Urothelium cell line (cell line): Measurements from ENCODE around the gene SMTN.
A peak's percentile ranks its signal among the peaks of the same experiment; 100 is the strongest.
"Not testable (repeated sequence)": the region's sequence is repeated elsewhere in the genome, so short reads cannot be mapped to it uniquely, and the experiment has no call there.

ENCODE experiments used
- DNase-seq: peaks from one replicate; pipeline ENCODE4 v3.0.0; 2011; ENCODE audit warnings: low spot score, mixed read lengths
- FAIRE-seq: peaks from 2 replicates; lab custom pipeline; 2011; peaks lifted over from hg19 to GRCh38; lab: Jason Lieb, UNC

The SMTN gene

DNA sequence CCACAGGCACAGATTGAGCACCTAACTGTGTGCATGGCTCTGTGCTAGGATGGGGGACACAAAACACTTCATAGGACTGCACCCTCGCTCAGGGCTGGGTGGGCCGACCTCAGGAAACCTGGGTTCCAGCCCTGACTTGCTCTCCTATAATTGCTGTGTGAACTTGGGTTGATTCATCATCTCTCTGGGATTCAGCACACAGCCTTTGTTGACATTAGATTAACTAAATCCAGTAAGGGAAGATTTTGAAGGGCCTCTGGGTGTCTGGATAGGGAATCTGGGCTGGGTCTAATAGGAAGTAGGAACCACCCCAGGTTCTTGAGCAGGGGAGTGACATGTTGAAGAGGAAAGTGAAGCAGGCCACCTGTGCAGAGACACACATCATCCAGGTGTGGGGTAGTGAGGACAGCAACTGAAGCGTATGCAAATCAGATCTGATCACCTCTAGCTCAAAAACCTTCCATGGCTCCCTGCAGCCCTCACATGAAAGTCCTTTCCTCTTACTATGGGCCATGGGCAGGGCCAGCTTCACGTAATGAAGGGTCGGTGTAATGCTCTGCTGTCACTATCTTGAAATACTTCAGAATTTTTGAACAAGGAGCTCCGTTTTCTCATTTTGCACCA, 11.3 kb upstream of the SMTN start:
- DNase-seq, result not testable (repeated sequence)

DNA sequence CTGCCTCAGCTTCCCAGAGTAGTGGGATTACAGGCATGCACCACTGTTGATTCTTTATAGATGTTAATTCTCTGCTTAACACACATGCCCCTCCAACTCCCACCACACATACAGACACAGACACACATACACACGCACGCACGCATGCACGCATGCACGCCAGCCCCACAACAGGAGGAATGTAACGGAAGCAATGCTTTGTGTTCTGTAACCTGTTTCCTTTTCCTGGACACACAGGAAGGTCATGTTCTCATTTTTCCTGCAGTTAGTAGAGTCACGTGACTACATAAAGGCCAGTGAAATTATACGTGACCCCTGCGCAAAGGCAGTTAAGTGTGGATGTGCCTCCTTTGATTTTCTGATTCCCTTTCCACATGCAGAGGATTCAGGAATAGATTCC, 8.0 kb upstream of the SMTN start:
- not testable (repeated sequence) for FAIRE-seq, DNase-seq

More for the DNA sequence above, 11.3 kb upstream of the SMTN start:
- not testable (repeated sequence) for FAIRE-seq

DNA sequence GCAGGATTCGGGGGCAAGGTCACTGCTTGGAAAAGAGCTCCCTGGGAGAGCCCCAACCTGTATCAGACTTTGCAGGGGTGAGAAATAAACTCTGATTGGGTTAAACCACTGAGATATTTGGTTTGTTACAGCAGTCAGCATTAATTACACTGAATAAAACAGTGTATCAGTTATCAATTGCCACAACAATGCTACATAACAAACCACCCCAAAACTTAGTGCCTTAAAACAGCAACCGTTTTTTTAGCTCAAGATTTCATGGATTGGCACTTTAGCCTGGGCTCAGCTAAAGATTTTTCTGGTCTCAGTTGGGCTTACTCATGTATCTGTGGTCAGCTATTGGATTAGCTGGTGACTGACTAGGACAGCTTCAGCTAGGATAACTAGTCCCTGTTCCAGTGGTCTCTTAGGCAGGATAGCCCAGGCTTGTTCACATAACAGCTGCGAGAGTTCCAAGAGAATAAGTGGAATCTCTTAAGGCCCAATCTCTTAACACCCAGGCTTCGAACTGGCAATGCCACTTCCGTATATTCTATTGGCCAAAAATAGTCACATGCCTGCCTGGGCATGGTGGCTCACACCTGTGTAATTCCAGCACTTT, 7.5 kb upstream of the SMTN start:
- DNase-seq, FAIRE-seq: not testable (repeated sequence)

DNA sequence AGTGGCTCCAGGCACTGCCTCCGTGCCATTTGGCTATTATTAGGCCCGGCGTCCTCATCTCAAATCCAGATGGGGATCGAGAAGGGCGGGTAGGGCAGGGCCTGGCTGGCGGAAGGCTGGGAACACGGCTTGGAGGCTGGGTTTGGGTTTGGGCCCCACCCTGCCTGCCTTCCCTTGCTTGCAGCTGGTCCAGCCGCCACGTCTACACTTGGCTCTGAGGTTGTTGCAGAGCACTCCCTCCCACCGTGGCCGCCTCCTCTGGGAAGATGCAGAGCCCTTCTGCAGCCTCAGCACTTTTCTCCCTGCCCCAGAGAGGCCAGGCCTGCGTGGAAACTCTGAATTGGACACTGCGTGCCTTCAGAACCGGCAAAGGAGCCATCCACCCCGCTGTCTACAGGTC, 5.2 kb upstream of the SMTN start:
- no peak for DNase-seq
- FAIRE-seq, result no peak

DNA sequence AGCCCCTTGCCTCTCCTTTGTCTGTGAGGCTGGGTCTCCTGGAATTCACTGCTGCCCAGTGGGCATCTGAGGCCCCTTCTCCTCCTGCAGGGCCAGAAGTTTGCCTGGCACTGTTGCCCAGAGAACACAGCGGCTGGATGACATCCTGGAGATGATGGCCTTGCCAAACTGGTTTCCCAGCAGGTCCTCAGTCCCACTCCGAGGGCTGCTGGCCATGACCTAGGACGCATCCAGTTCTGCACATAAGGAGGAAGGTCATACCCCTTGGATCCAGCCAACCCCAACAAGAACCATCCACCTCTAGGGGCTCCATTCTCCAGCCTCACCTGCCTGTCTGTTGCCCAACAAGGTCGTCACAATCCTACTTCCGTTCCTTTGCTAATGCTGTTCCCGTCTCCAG, 3.4 kb upstream of the SMTN start:
- DNase-seq, result no peak

DNA sequence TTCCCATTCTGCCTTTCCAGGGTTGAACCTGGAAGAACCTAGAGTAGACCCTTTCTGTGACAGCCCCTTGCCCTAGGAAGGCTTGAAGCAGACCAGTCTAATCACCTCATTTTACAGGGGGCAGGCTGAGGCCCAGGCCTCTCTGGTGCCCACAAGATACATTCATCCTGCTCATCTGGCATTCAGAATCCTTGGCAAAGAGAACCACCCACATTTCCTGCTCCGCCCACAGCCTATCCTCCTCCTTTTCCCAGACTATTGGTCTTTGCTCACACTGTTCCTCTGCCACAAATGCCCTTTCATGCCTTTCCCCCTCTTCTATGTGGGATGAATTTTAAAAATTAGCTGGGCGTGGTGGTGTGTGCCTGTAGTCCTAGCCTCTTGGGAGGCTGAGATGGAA, 2.7 kb upstream of the SMTN start:
- FAIRE-seq, DNase-seq: not testable (repeated sequence)

More for the DNA sequence above, 3.4 kb upstream of the SMTN start:
- no peak for FAIRE-seq

DNA sequence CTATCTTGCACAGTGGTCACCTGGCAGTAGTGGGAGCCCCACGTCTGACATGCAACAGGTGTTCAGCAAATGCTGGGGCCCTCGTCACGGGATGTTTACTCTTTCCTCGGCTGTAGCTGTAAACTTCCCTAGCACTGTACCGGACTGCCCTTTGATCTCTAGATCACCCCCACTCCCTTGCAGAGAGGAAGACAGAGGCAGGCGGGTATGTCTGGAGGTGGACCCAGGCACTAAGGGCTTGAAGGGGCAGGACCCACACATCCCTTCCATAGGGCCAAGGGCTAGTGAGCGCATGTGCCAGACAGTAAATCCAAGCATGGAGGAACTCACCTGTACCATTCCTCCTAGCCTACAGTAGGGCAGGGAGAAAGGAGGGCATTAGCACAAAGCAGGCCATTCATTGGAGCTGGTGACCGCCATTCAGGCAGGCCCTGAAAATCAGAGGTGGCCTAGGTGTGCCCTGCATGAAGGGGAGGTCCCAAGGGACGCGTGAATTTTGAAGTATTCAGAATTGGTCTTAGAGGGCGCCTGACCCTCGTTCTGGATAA, 1.9 kb upstream of the SMTN start:
- FAIRE-seq (no peak), DNase-seq (no peak)

DNA sequence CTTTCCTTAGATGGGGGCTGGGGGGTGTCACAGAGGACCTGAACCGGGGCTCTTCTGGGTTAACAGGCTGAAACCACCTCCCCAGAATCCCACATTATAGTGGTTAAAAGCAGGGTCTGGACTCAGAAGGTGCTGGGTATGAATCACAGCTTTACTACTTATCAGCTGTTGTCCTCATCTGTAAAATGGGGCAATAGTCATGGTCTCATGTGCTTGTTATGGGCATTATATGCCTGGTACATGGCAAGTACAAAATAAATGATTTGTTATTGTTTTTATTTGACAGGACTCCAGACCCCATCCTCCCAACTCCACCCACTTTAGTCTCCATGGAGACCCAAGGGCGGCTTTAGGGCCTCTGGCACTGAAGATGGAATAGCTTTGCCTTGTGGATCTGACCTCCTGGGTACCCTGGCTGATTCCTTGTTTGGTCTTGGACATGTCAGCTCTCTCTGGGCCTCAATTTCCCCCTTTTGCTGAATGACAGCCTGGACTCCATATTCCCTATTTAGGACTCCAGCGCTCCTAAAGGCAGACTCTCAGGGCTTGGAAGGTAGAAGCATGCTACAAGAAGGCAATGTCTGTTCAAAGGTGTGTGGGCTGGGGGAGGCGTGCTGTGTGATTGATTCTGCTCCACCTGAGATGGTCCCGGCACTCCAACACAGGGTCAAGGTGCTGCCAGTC, 812 bp upstream of the SMTN start:
- no peak for FAIRE-seq
- no peak for DNase-seq

DNA sequence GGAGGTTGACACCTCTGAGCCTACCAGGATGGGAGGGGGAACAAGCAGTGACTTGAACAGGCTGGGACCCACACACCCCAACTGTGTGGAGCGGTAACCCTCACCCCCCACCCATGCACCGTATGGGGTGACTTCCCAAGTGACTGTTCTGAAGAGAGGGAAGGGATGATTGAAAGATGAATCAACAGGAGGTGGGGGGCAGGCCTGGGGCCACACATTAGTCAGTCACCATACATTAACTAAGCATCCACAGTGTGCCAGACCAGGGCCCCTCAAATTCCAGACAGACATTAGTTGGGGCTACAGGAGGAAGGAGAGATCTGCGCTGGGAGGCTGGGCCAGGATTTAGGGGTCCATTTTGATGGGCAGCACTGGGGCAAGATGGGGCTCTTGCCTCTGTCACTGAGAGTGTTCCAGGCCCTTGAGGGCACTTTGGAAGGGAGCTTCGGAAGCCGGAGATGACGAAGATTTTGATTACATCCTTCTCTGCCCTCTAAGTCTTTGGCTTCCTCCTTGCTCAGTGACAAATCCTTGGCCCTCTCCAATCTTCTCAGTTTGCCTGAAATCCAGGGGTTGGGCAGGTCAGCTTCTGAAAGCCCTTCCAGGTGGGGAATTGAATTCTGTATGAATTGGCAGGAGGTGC, 966 bp downstream of the SMTN start:
- FAIRE-seq (no peak), DNase-seq (no peak)

DNA sequence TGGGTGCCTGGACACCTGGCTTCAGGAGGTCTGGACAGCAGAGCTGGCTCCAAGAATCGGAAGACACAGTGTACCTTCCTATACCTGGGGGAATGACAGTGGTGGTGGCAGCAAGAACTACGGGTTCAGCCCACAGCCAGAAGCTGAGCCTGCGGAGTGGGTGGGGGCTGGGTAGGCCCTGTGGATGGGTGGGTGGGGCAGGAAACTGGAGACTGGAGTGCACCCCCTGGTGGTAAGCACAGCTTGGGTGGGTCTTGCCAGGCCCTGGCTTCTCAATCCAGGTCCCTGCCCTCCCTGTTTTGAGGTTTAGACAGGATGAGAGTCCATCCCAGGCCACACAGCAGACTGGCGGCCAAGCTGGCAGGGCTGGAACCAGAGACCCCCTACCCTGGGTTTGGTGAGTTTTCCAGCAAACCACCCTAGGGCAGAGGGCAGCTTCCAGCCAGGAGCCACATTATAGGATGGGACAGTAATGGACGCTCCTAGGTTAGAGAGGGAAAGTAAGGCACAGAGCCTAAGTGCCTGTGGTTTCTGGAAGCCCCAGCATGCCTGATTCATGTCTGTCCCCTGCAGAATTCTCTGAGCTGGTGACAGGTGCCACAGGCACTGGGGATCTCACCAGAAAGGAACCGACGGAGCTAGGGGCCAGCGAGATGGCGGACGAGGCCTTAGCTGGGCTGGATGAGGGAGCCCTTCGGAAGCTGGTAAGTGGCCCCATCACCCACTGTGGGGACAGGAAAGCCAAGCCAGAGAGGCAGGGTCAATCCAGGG, 1.7 kb downstream of the SMTN start:
- DNase-seq, result peak; percentile 83
- peak; percentile 32 for FAIRE-seq

DNA sequence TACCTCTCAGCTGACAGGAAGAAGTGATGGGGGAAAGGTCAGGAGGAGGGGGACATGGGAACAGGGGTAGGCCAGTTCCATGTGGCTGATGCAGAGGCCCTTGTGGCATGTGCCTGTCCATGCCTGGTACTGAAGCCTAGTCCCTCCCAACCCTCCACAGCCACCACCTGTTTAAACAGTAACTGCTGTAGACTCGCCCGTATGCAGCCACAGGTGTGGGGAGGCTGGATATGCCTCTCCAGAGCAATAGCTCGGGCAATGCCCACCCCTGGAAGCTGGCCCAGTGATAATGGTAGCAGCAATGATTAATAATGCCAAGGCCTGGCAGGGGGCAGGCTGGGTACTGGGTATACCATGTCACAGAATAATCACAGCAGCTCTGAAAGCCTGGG, 2.3 kb downstream of the SMTN start:
- FAIRE-seq (no peak), DNase-seq (no peak)

DNA sequence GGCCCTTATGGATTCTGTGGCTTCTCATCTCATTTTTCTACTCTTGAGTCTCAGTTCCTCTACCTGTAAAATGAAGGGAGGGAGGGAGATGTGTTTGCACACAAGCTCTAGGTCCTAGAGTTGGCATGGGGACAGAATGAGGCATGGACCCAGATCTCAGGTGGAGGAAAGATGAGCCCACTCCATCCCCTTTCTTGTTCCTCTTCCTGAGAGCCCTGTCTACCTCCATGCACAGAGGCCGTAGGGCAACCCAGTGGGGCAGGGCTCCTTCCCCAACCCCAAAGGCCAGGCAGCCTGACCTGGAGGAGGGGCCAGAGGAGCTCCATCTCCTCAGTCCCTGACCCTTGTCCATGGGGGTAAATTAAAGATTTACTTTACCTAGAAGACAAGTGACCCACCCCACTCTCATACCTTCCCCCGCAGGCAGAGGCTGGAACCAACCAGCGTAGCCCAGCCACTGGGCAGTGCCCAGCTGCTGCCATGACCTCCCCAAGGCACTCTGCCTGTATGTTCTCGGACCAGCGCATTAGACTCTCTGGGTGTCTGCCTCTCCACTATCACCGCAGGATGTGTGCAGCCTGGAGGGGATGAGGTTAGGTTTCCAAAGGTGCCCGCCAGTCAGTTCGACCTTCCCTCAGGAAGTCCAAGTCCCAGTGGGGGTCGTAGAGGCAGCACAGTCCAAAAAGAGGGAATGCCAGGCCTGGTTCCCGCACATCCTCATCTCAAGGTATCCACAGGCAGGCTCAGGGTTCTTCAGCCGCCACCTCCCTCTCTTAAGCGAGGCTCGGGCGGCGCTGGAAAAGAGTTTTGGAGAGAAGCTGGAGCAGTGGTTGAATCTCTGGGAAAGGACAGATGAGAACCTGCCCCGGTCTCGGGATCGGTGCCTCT, 3.0 kb downstream of the SMTN start:
- peak; percentile 53 for FAIRE-seq

DNA sequence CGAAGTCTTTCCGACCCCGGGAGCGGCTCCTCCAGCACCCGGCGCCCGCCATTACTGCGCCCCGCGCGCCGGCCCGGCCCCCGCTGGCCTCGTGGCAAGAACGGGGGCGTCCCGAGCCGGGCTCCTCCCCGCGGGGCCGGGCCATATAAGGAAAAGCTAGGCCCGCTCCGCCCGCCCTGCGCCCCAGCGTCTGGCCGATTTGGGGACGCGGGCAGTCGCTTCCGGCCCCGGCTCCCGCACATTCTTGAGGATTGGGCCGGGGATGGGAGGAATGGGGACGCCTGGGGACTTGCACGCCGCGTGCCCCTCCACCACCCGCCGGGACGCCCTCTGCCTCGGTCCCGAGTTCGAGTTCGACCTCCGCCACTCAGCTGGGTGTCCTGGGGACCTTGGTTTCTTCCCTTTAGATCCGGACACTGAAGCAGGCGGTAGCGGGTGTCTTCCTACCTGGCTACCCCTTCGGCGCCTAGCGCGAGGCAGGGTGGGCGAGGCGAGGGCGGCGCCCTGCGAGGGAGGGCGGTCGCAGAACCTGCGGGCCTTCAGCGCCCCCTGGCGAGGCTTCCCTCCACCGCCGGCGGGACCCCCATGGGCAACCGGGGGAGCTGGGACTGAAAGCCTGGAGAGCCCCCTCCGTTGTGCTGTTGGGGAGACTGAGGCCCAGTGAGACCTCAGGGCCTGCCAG, 3.8 kb downstream of the SMTN start:
- DNase-seq, result peak; percentile 93
- no peak for FAIRE-seq

More for the DNA sequence above, 3.0 kb downstream of the SMTN start:
- no peak for DNase-seq

DNA sequence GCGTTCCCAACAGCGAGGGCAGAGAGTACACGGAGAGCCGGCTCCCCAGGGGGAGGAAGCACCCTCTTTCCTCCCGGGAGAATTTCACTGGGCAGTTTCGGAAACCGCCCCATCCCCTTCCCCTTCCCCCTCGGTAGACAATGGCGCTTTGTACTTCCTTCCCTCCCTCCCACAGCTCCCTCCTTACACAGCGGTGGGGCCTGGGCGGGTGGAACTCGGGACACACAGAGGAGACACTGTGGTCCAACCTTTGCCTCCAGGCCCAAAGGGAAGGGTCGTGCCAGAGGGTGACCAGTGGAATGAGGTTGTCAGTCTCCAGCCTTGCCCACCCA, 4.3 kb downstream of the SMTN start:
- DNase-seq (peak; percentile 67), FAIRE-seq (peak; percentile 42)

DNA sequence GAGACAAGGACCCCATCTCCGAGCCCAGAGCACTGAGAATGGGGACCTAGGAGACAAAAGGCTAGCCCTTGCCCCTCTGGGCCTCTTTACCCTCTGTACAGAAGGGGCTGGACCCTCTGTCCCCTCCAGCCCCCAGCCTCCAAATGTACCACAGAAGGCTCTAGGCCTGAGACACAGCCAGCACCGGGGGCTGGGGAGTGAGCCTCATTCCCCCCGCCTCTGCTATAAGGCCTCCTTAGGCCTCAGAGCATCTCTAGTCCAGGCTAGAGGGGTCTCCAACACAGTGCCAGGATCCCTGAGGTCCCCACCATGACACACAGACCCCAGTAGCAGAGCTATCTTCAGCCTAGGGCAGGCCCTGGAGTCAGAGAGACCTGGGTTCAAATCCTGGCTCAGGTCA, 4.8 kb downstream of the SMTN start:
- FAIRE-seq, result no peak

DNA sequence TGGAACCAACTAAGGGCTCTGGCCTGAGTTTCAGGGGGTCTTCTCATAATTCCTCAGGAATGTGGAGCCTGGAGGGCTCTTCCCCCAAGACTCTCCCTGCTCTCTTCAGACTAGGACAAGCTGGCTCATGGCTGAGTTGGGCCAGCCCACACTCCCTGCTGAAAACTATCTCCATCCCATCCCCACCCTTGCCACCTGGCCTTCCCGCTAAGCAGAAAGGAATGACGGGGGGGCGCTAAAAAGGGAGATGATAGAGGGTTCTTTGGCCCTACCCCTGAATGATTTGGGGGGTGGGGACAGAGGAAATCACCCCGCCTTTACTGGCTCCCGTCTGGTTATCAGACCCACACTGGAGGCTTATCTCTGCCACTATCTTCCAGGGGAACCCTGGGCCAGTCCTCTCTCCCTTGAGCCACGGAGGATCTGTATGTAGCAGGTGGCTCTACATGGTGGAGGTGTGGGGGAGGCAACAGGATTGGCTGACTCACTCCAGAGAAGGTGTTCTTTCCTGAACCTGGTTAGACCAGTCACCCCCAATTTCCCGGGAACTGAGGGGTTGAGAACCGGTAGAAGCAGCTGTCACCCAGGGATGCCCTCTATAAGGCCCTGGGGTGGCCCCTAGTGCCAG, 5.7 kb downstream of the SMTN start:
- FAIRE-seq, result no peak
- no peak for DNase-seq

More for the DNA sequence above, 4.8 kb downstream of the SMTN start:
- DNase-seq, result no peak

DNA sequence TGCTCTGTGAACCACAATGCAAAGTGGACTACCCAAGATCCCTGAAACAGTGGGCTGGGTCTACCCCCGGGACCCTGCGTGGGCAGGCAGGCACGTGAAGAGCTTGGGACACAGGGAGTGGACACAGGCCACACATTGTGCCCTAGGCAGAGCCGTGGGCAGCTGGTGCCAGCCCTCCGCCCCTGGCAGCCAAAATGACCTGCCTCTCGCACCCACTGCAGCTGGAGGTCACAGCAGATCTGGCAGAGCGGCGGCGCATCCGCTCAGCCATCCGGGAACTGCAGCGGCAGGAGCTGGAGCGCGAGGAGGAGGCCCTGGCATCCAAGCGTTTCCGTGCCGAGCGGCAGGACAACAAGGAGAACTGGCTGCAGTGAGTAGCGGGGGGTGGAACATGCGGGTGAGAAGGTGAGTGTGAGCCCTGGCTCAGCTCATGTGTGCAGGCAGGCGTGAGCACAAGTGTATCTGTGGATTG, 6.7 kb downstream of the SMTN start:
- peak; percentile 27 for FAIRE-seq
- no peak for DNase-seq

DNA sequence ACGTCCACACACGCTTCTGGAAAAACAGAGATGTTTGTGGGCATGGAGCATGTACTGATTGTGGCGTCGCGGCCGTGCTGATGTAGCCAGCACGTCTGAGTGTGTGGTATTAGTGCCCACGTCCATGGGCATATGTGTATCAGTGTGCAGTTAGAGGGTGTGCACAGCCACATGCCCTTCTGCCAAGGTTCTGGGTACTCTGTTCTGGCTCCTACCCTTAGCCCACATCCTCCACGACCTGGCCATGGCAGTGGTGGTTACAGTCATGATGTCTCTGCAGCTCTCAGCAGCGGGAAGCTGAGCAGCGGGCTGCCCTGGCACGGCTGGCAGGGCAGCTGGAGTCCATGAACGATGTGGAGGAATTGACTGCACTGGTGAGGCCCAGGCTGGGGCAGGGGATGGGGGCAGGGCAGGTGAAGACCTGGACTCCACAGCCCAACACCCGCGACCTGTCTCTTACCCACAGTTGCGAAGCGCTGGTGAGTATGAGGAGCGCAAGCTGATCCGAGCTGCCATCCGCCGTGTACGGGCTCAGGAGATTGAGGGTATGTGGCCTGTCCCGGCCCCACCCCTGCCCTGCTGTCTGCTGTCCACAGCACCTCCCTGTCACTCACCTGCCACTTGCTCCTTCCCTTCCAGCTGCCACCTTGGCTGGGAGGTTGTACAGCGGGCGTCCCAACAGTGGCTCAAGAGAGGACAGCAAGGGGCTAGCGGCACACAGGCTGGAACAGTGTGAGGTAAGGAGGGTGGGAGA, 7.3 kb downstream of the SMTN start:
- FAIRE-seq, result peak; percentile 86
- no peak for DNase-seq
